Nephron progenitor cell (in vitro differentiated cells): ENCODE measurements around the gene TMEM38A.

ENCODE experiments used
- DNase-seq: peaks from one replicate; pipeline ENCODE4 v3.0.0; 2021
- H3K27ac Mint-ChIP-seq: 2 replicates; pipeline ENCODE4 v1.8.0; 2021; ENCODE audit warnings: mild to moderate bottlenecking, moderate library complexity, mixed read lengths
- H3K27me3 Mint-ChIP-seq: 2 replicates; pipeline ENCODE4 v1.8.0; 2021; ENCODE audit warnings: mild to moderate bottlenecking, low read depth, mixed read lengths; ENCODE audit not compliant: poor library complexity
- H3K36me3 Mint-ChIP-seq: 2 replicates; pipeline ENCODE4 v1.8.0; 2021; ENCODE audit warnings: low read depth, mixed read lengths
- H3K4me1 Mint-ChIP-seq: 2 replicates; pipeline ENCODE4 v1.8.0; 2021; ENCODE audit warnings: mixed read lengths
- H3K4me3 Mint-ChIP-seq: 2 replicates; pipeline ENCODE4 v1.8.0; 2021; ENCODE audit warnings: mild to moderate bottlenecking, moderate library complexity, mixed read lengths
- H3K9me3 Mint-ChIP-seq: 2 replicates; pipeline ENCODE4 v1.8.0; 2021; ENCODE audit warnings: mild to moderate bottlenecking, moderate library complexity, mixed read lengths
- TF ChIP-seq, protein P1 (sequence below): fragments of 200-600 bp; sonication (generic); IDR thresholded peaks from 2 replicates; pipeline ENCODE4 v1.5.0; 2021; ENCODE audit warnings: antibody characterized with exemption

TMEM38A gene

DNA sequence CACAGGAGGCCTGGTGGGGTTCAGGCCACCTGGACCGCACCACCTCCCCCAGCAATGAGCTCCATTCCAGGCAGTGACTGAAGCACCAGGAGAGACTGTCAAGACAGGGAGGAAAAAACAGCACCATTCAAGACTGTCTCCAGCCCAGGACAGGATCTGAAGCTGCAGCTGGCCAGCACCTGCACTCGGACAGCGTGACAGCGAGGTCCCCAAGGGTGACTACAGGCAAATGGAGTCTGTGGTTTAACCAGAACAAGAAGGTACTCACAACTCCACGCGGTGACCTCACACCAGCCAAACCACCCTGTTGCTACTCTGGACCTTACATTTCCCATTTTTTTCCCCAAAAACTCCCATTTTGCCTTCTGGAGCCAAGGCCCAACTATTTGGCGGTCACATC, 42.7 kb upstream of the TMEM38A start:
- no peaks in the 10 kb centered on the region for H3K9me3 Mint-ChIP-seq
- no peak overlapping the region for H3K4me3 Mint-ChIP-seq
- H3K27me3 Mint-ChIP-seq: peaks cover 3% of the 10 kb centered on the region

DNA sequence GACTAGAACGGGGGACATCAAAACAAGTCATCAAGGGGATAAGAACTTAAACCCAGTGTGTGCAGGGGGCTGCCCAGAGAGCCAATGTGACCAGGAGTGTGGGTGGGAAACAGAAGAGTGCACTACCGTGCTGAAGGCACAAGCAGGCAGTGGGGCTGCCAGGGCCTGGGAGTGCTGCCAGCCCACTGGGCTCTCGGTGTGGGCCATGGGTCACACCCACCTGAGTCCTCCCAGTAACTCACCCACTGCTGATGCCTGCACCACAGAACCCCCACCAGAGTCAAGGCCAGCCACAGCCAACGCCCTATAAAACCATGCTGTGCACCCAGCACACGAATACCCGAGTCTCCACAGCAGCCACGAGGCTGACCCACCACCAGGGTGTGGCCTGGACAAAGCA, 41.5 kb upstream of the TMEM38A start:
- Mint-ChIP-seq H3K27me3 (peaks cover 3% of the 10 kb centered on the region), H3K36me3 (no peaks in the 10 kb centered on the region), H3K4me1 (peaks cover 22% of the 10 kb centered on the region), H3K27ac (no peak overlapping the region), H3K4me3 (no peak overlapping the region), H3K9me3 (no peaks in the 10 kb centered on the region)
- no peak for DNase-seq
- TF ChIP-seq, protein P1, sequence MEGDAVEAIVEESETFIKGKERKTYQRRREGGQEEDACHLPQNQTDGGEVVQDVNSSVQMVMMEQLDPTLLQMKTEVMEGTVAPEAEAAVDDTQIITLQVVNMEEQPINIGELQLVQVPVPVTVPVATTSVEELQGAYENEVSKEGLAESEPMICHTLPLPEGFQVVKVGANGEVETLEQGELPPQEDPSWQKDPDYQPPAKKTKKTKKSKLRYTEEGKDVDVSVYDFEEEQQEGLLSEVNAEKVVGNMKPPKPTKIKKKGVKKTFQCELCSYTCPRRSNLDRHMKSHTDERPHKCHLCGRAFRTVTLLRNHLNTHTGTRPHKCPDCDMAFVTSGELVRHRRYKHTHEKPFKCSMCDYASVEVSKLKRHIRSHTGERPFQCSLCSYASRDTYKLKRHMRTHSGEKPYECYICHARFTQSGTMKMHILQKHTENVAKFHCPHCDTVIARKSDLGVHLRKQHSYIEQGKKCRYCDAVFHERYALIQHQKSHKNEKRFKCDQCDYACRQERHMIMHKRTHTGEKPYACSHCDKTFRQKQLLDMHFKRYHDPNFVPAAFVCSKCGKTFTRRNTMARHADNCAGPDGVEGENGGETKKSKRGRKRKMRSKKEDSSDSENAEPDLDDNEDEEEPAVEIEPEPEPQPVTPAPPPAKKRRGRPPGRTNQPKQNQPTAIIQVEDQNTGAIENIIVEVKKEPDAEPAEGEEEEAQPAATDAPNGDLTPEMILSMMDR: no peak

More for the DNA sequence above, 42.7 kb upstream of the TMEM38A start:
- peaks cover 31% of the 10 kb centered on the region for H3K4me1 Mint-ChIP-seq
- no peak for DNase-seq
- H3K36me3 Mint-ChIP-seq: no peaks in the 10 kb centered on the region
- TF ChIP-seq, protein P1: no peak
- H3K27ac Mint-ChIP-seq: no peak overlapping the region

DNA sequence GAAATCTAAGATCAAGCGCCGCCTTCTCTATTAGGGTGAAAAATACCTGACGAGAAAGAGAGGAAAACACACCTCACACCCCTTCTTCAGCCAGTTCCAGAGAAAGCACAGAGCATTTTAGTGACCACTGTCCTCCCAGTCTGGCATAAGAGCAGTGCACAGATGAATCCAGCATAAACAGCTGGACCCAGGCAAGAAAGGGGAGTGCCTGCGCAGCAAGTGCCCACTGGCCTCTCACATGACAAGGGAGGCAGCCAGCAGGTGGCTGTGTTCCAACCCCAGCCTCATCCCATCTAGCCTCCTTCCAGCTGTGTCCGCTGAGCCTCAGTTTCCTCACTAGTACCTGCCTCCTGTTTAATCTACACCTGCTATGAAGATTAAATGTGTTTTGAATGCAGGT, 40.9 kb upstream of the TMEM38A start:
- TF ChIP-seq, protein P1: no peak
- no peak overlapping the region for H3K27ac Mint-ChIP-seq
- H3K36me3 Mint-ChIP-seq: no peaks in the 10 kb centered on the region
- H3K9me3 Mint-ChIP-seq: no peaks in the 10 kb centered on the region
- H3K4me3 Mint-ChIP-seq: no peak overlapping the region
- peaks cover 3% of the 10 kb centered on the region for H3K27me3 Mint-ChIP-seq
- DNase-seq: no peak
- H3K4me1 Mint-ChIP-seq: peaks cover 19% of the 10 kb centered on the region

DNA sequence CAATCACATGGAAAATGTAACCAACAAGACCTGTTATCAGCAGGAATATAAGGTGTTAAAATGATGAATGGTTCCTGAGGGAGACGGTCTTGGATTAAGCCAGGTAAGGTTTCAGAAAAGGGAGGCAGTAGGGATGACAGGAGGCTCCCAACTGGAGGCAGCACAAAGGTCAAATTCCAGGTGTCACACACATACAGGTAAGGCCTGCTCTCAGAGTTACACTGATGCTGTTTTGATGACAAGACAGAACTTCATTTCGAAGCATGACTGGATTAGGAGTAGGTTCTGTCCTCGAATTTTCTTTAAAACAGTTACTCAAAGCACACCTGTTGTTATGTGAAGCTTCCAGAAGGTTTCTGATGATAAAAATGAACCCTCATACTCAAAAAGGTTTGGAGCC, 40.4 kb upstream of the TMEM38A start:
- Mint-ChIP-seq H3K4me3 (no peak overlapping the region), H3K27me3 (peaks cover 3% of the 10 kb centered on the region), H3K27ac (peak overlapping the region; percentile 57), H3K36me3 (no peaks in the 10 kb centered on the region), H3K4me1 (peaks cover 18% of the 10 kb centered on the region), H3K9me3 (no peaks in the 10 kb centered on the region)
- no peak for DNase-seq
- TF ChIP-seq, protein P1: no peak

DNA sequence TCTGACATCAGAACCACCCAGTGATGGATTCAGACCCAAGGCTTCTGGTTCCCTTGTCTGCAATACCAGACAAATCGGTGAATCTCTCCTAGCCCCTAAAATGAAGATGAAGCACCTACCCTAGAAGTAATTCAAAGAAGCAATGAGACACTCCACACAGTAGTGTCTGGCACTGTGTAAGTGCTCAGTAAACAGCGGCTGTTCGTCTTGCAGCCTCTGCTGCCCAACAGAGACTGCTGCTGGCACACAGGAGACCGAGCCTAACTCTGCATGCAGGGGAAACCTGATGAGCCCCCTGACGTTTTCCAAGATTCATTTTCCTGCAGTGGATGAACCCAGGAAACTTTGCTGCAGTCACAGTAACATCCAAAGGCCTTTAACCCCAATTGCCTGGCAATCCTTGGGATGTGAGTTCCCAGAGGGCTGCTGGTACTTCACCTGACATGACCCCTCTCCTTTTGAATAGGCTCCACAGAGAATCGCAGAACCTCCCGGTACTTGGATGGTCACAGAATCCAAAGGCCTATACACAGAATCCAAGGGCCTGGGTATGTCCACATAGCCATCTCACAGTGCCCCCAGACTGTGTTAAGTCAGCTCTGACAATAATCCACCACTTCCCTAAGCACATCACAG, 39.7 kb upstream of the TMEM38A start:
- peaks cover 3% of the 10 kb centered on the region for H3K27me3 Mint-ChIP-seq
- H3K9me3 Mint-ChIP-seq: no peaks in the 10 kb centered on the region
- H3K4me3 Mint-ChIP-seq: no peak overlapping the region
- peak overlapping the region; percentile 57 for H3K27ac Mint-ChIP-seq
- peaks cover 22% of the 10 kb centered on the region for H3K4me1 Mint-ChIP-seq
- no peaks in the 10 kb centered on the region for H3K36me3 Mint-ChIP-seq
- TF ChIP-seq, protein P1: no peak
- DNase-seq: no peak

DNA sequence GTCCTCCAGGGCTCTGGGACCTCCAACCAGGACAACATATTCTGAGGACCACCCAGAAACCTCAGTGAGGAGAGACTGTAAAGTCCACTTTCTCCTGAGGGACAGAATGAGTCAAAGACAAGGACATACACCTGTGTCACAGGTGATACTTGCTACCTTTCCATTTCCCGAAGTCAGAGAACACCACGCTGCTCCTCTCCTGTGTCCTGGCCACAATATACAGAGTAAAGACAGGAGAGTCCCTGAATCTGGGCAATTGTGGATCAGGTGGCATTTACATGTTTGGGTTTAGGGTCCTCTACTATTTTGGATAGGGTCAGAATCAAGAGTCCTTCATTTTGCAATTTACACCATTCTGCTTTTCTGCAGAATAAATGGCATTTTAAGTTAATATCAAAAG, 37.9 kb upstream of the TMEM38A start:
- no peak for DNase-seq
- Mint-ChIP-seq H3K4me1 (peaks cover 18% of the 10 kb centered on the region), H3K27me3 (no peaks in the 10 kb centered on the region), H3K36me3 (no peaks in the 10 kb centered on the region), H3K4me3 (no peak overlapping the region), H3K27ac (no peak overlapping the region), H3K9me3 (no peaks in the 10 kb centered on the region)
- TF ChIP-seq, protein P1: no peak
